Heart left ventricle (tissue), 16 donors: Measurements from ENCODE around the gene ERCC6L2. TPM values are rescaled to one million over a fixed set of nuclear protein-coding genes. Genes with fewer than 3 reads are reported as not detected.

Experiments
- ATAC-seq, 4 donors: fragments of 200-7000 bp; cut with Tn5 transposase; one replicate each; pipeline ENCODE4 v1.9.1; 2020 to 2022; ENCODE audit warnings: moderate library complexity in 4 of 4, mild to moderate bottlenecking in 3 of 4, moderate number of reproducible peaks in 1 of 4
- DNase-seq, 5 donors: peaks; one replicate each; pipeline ENCODE4 v3.0.0-alpha.2; 2020
- H3K27ac ChIP-seq, 12 donors: fragments of 200-600 bp; sonication (generic) in 4 of 12; one replicate each; pipeline versions ENCODE4 v1.5.0 to v1.8.0; 2016 to 2022; ENCODE audit warnings: mild to moderate bottlenecking in 2 of 12
- H3K27me3 ChIP-seq, 9 donors: fragments of 200-600 bp; sonication (generic) in 2 of 9; one replicate each; pipeline versions ENCODE4 v1.5.1 to v1.8.0; 2016 to 2022; ENCODE audit warnings: mild to moderate bottlenecking in 3 of 9
- H3K36me3 ChIP-seq, 9 donors: fragments of 200-600 bp; sonication (generic) in 2 of 9; one replicate each; pipeline versions ENCODE4 v1.5.0 to v1.8.0; 2018 to 2022; ENCODE audit warnings: mild to moderate bottlenecking in 2 of 9
- H3K4me1 ChIP-seq, 12 donors: fragments of 200-600 bp; sonication (generic) in 4 of 12; one replicate each; pipeline versions ENCODE4 v1.5.0 to v1.8.0; 2016 to 2022; ENCODE audit warnings: mild to moderate bottlenecking in 3 of 12
- H3K4me3 ChIP-seq, 12 donors: fragments of 200-600 bp; sonication (generic) in 4 of 12; one replicate each; pipeline versions ENCODE4 v1.5.0 to v1.8.0; 2017 to 2022; ENCODE audit warnings: mild to moderate bottlenecking in 9 of 12, moderate library complexity in 4 of 12
- H3K9me3 ChIP-seq, 12 donors: fragments of 200-600 bp; sonication (generic) in 4 of 12; one replicate each; pipeline versions ENCODE4 v1.5.0 to v1.8.0; 2016 to 2022; ENCODE audit warnings: mild to moderate bottlenecking in 1 of 12
- POLR2A ChIP-seq, 2 donors: fragments of 450-650 bp; IDR thresholded peaks; one replicate each; pipeline ENCODE4 v1.6.1; 2017; ENCODE audit warnings: antibody characterized with exemption in 2 of 2, mild to moderate bottlenecking in 2 of 2, moderate library complexity in 2 of 2
- WGBS, 4 donors: extraction: QIAGEN DNeasy Blood & Tissue Kit in 2 of 4; methylation state at CpG; one replicate each; pipeline versions ENCODE4 v1.1.5 to v1.1.7; 2013 to 2018; 5-methylcytosine and 5-hydroxymethylcytosine counted together
- intact Hi-C, 10 donors: fragments of 100-400 bp; cut with DNase I; formaldehyde crosslinking; loops; one replicate each; pipeline versions ENCODE4 v1.11.1 to v1.14.2; 2022
- polyA plus RNA-seq, 2 donors: library from polyadenylated mRNA; stranded (reverse); fragments of 200-250 nt; gene quantifications; one replicate each; pipeline ENCODE4 v1.2.3, GENCODE V29; 2013
- total RNA-seq, 9 donors: library from RNA; depleted of rRNA in 2 of 9; stranded (reverse); fragments of >200 nt in 2 of 9; fragmentation: NEBNext Ultra II Directional in 3 of 9; extraction: Animal tissue kit (Norgen Biotek cat#: 25700) in 3 of 9; gene quantifications; one replicate each; pipeline versions ENCODE4 v1.1.0 to v1.2.4, GENCODE V29; 2016 to 2023
- TF ChIP-seq, protein P1 (sequence below), 12 donors: fragments of 200-600 bp; sonication (generic) in 4 of 12; IDR thresholded peaks; one replicate each; pipeline versions ENCODE4 v1.5.0 to v1.8.0; 2018 to 2022; ENCODE audit warnings: antibody characterized with exemption in 12 of 12, mild to moderate bottlenecking in 5 of 12
- donor health status: ischemic (EF 13 %, LVEDD 7.1; RV severe dilation, severe dysfunction).
- donor health status: healthy with polysubstance abuse.
- donor health status: DM: no; HTN: yes; CAD: no.
- donor health status: DM: no; HTN: no; CAD: no.
- donor health status: ischemic (EF 25% LVEDD 6.9; RV normal size, moderate dysfunction).
- donor health status: ischemic (EF 25% LVEDD 5.7; RV mildly dilated, moderate dysfunction).
- donor health status: healthy.
- donor health status: DM: yes; HTN: yes; CAD: no.
- donor health status: ischemic (EF 35%, LVEDD 5.7; RV mildly dilated, moderate dysfunction).
- donor health status: nonischemic (EF 11% LVEDD 7.7; RV severe dilation, severe dysfunction).
- donor health status: DM: yes; HTN: yes; CAD: no.
- donor health status: PGD.
- donor health status: ischemic (EF 29% LVEDD 5.4; RV normal size, mild dysfunction).
- donor health status: nonischemic (EF 23%, LVEDD 6.1; RV moderate dilation, normal function).

The ERCC6L2 gene
- total and polyA plus RNA-seq, 11 donors = 4.0 to 46.8 (median 27.4) TPM

- TF ChIP-seq POLR2A (IDR thresholded peaks at IDR 0.05) = no peak
- TF ChIP-seq, protein P1, sequence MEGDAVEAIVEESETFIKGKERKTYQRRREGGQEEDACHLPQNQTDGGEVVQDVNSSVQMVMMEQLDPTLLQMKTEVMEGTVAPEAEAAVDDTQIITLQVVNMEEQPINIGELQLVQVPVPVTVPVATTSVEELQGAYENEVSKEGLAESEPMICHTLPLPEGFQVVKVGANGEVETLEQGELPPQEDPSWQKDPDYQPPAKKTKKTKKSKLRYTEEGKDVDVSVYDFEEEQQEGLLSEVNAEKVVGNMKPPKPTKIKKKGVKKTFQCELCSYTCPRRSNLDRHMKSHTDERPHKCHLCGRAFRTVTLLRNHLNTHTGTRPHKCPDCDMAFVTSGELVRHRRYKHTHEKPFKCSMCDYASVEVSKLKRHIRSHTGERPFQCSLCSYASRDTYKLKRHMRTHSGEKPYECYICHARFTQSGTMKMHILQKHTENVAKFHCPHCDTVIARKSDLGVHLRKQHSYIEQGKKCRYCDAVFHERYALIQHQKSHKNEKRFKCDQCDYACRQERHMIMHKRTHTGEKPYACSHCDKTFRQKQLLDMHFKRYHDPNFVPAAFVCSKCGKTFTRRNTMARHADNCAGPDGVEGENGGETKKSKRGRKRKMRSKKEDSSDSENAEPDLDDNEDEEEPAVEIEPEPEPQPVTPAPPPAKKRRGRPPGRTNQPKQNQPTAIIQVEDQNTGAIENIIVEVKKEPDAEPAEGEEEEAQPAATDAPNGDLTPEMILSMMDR (IDR thresholded peaks at IDR 0.05) = no peak
- 93 to 96% (median 96%) methylated on average over 1 of the region's 1 CpG for WGBS, 4 donors
Measured at GRCh38 chr9:95836072-95836471, 39.4 kb upstream of the ERCC6L2 start.

DNA sequence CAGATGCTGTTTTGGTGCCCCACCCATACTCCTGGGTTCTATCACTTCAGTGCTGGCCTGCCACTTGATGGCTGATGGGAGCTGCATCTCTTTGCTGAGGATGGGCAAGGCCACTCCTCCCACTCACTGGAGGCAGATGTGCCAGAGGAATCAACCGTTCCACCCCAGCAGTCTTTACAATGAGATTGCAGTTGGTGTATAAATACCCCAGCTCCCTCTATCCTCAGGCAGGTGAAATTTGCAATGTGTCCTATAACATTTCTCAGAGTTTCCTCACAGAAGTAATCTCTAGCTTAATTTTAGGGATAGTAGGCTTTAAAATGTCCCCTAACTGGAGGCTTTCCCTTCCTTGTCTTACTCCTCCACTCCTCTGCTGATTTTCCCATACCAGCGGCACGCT is 36.5 kb upstream of the ERCC6L2 start:
- Histone ChIP-seq H3K27ac (no peak overlapping the region), H3K27me3 (no peaks in the 10 kb centered on the region), H3K9me3 (no peaks in the 10 kb centered on the region), H3K36me3 (no peaks in the 10 kb centered on the region), H3K4me3 (no peak overlapping the region), H3K4me1 (peaks cover 0 to 8% (median 0%) of the 10 kb centered on the region in 12 donors)
- no peak for ATAC-seq
- 89 to 98% (median 96%) methylated on average over 3 of the region's 3 CpGs for WGBS, 4 donors
- TF ChIP-seq, protein P1 (IDR thresholded peaks at IDR 0.05) = no peak
- TF ChIP-seq POLR2A (IDR thresholded peaks at IDR 0.05) = no peak
- no peak for DNase-seq
- intact Hi-C loops = no loop called here

More at GRCh38 chr9:95836072-95836471, 39.4 kb upstream of the ERCC6L2 start:
- no peak overlapping the region for H3K4me3 ChIP-seq
- ATAC-seq = no peak
- no peak overlapping the region for H3K27ac ChIP-seq
- no peaks in the 10 kb centered on the region for H3K36me3 ChIP-seq
- H3K27me3 ChIP-seq = no peaks in the 10 kb centered on the region
- intact Hi-C loops = no loop called here
- H3K9me3 ChIP-seq = no peaks in the 10 kb centered on the region
- no peak for DNase-seq
- H3K4me1 ChIP-seq = peaks cover 0 to 8% (median 0%) of the 10 kb centered on the region in 12 donors

DNA sequence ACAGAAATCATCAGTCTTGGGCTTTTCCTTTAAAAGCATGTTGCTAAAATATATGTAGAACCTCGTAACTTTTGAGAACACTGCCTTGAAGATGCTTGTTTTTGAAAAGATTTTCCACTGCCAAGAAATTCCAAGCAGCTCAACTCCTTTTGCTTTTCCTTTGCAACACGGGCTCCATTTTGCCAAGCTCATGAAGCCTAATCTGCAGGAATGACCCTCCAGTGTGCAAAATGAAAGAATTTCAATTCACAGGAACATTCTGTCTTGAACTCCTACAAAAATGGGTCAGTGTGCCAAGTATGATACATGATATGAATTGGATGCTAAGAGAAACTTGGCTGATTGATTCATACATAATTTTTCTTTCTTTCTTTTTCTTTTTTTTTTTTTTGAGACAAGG is 35.4 kb upstream of the ERCC6L2 start:
- whole genome bisulfite sequencing, 4 donors = 55 to 73% (median 62%) methylated on average over 2 of the region's 2 CpGs

DNA sequence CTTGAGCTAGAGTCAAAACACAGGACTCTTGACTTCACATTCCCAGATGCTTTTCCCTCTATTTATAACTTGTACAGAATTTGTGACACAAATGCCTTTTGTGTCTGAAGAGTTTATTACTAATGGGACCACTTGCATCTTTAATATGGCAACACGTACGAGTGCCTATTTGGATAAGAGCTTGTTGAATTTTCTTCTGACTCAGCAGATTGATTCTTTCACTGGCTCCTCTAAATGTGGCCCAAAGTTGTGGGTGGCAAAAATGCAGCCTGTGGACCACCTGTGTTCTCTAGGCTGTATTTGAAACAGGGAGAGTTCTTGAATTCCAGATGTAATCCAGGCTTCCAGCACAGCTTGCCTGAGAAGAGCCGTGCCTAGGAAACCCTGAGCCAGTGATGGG is 34.1 kb upstream of the ERCC6L2 start:
- no peak for ATAC-seq
- 92 to 96% (median 95%) methylated on average over 3 of the region's 3 CpGs for WGBS, 4 donors
- TF ChIP-seq, protein P1 (IDR thresholded peaks at IDR 0.05) = no peak
- no peak for TF ChIP-seq POLR2A (IDR thresholded peaks at IDR 0.05)
- H3K36me3 ChIP-seq = no peaks in the 10 kb centered on the region
- peaks cover 0 to 8% (median 0%) of the 10 kb centered on the region in 12 donors for H3K4me1 ChIP-seq
- H3K4me3 ChIP-seq = no peak overlapping the region
- H3K27ac ChIP-seq = no peak overlapping the region
- H3K27me3 ChIP-seq = no peaks in the 10 kb centered on the region
- no peak for DNase-seq
- intact Hi-C loops = no loop called here
- H3K9me3 ChIP-seq = no peaks in the 10 kb centered on the region

More for the DNA sequence above, 35.4 kb upstream of the ERCC6L2 start:
- H3K27ac ChIP-seq = no peak overlapping the region
- H3K27me3 ChIP-seq = no peaks in the 10 kb centered on the region
- no peak overlapping the region for H3K4me3 ChIP-seq
- DNase-seq (no peak), ATAC-seq (no peak)
- peaks cover 0 to 8% (median 0%) of the 10 kb centered on the region in 12 donors for H3K4me1 ChIP-seq
- no peak for TF ChIP-seq POLR2A (IDR thresholded peaks at IDR 0.05)
- TF ChIP-seq, protein P1 (IDR thresholded peaks at IDR 0.05) = no peak
- no peaks in the 10 kb centered on the region for H3K9me3 ChIP-seq
- H3K36me3 ChIP-seq = no peaks in the 10 kb centered on the region
- intact Hi-C loops = no loop called here
